GM18867 (cell line): ENCODE results near the gene MIPOL1.
"Not testable (repeated sequence)": the region's sequence is repeated elsewhere in the genome, so short reads cannot be mapped to it uniquely, and the experiment has no call there.

Source experiments
- ATAC-seq: cut with Tn5 transposase; IDR thresholded peaks from one replicate; pipeline ENCODE4 v1.9.1; 2021; ENCODE audit warnings: mild to moderate bottlenecking, moderate library complexity; ENCODE audit not compliant: unreplicated experiment

MIPOL1 gene

GRCh38 chr14:37512173-37512572 lies 314.4 kb downstream of the MIPOL1 start:
- ATAC-seq: no peak

- ATAC-seq: no peak
Measured at GRCh38 chr14:37515771-37516170, 318.0 kb downstream of the MIPOL1 start.

- ATAC-seq: no peak
Measured at GRCh38 chr14:37526994-37527393, 329.3 kb downstream of the MIPOL1 start.

GRCh38 chr14:37539992-37540391 lies 342.3 kb downstream of the MIPOL1 start:
- ATAC-seq: no peak

GRCh38 chr14:37544407-37544806 lies 346.7 kb downstream of the MIPOL1 start:
- ATAC-seq: no peak

- ATAC-seq: no peak
Measured at GRCh38 chr14:37545174-37545573, 347.4 kb downstream of the MIPOL1 start.

GRCh38 chr14:37546621-37547447 lies 349.1 kb downstream of the MIPOL1 start:
- ATAC-seq: no peak

- ATAC-seq: no peak
Measured at GRCh38 chr14:37550511-37550910, 352.8 kb downstream of the MIPOL1 start.

GRCh38 chr14:37551119-37551518 lies 353.4 kb downstream of the MIPOL1 start:
- ATAC-seq: no peak

- no peak for ATAC-seq
Measured at GRCh38 chr14:37553935-37554550, 356.3 kb downstream of the MIPOL1 start.

- not testable (repeated sequence) for ATAC-seq
Measured at GRCh38 chr14:37555596-37555995, 357.9 kb downstream of the MIPOL1 start.

GRCh38 chr14:37558740-37559139 lies 361.0 kb downstream of the MIPOL1 start:
- ATAC-seq: no peak

- no peak for ATAC-seq
Measured at GRCh38 chr14:37559386-37559785, 361.6 kb downstream of the MIPOL1 start.

GRCh38 chr14:37563189-37563588 lies 365.5 kb downstream of the MIPOL1 start:
- ATAC-seq: no peak

GRCh38 chr14:37565550-37565949 lies 367.8 kb downstream of the MIPOL1 start:
- no peak for ATAC-seq

- ATAC-seq: no peak
Measured at GRCh38 chr14:37566811-37567371, 369.2 kb downstream of the MIPOL1 start.

- no peak for ATAC-seq
Measured at GRCh38 chr14:37569729-37570128, 372.0 kb downstream of the MIPOL1 start.

- ATAC-seq: no peak
Measured at GRCh38 chr14:37571391-37571790, 373.7 kb downstream of the MIPOL1 start.

GRCh38 chr14:37573356-37573755 lies 375.6 kb downstream of the MIPOL1 start:
- no peak for ATAC-seq

GRCh38 chr14:37579274-37579673 lies 381.5 kb downstream of the MIPOL1 start:
- ATAC-seq: no peak

GRCh38 chr14:37580146-37580545 lies 382.4 kb downstream of the MIPOL1 start:
- ATAC-seq: no peak
